A549 (cell line): ENCODE data around the gene TMEM232.

Source experiments
- BHLHE40 ChIP-seq: IDR thresholded peaks from 2 replicates; pipeline ENCODE4 v1.6.1; 2012; ENCODE audit warnings: low read depth, low read length, inconsistent platforms
- EP300 ChIP-seq, 2 experiments: fragments of >200 bp; sonication (Bioruptor Twin); formaldehyde crosslinking; IDR thresholded peaks; 2 replicates in 1 of 2; 3 replicates in 1 of 2; pipeline ENCODE4 v1.6.1; 2016 to 2017
- KDM5A ChIP-seq: fragments of 200-600 bp; sonication (generic); IDR thresholded peaks from 2 replicates; pipeline ENCODE4 v1.6.1; 2016; ENCODE audit warnings: antibody characterized with exemption, mild to moderate bottlenecking

GRCh38 chr5:110386782-110387181 is 339.7 kb downstream of the TMEM232 start:
- no peak for TF ChIP-seq BHLHE40
- TF ChIP-seq KDM5A: no peak
- TF ChIP-seq EP300 (IDR thresholded peaks at IDR 0.05): no peak
